H7 (cell line): ENCODE data around the gene ZNF629. TPM values are rescaled to one million over a fixed set of nuclear protein-coding genes. Genes with fewer than 3 reads are reported as not detected.
A peak's percentile ranks its signal among the peaks of the same experiment; 100 is the strongest.

Experiments
- DNase-seq: peaks from one replicate; pipeline ENCODE4 v3.0.0; 2012
- H3K27me3 ChIP-seq: 2 replicates; pipeline ENCODE4 v1.6.0; 2011; ENCODE audit warnings: mild to moderate bottlenecking, low read length; ENCODE audit not compliant: control insufficient read depth, insufficient read depth
- H3K36me3 ChIP-seq: replicated peaks from 2 replicates; pipeline ENCODE4 v1.5.1; 2011; ENCODE audit warnings: low read length; ENCODE audit not compliant: control insufficient read depth, insufficient read depth
- H3K4me3 ChIP-seq: 2 replicates; pipeline ENCODE4 v1.5.1; 2011; ENCODE audit warnings: low read depth, mild to moderate bottlenecking, control low read depth, low read length, moderate library complexity; ENCODE audit not compliant: insufficient read depth
- total RNA-seq: library from RNA; depleted of rRNA; stranded (reverse); fragments of >200 nt; shearing (Covaris generic); gene quantifications from 2 replicates; pipeline ENCODE4 v1.2.3, GENCODE V29; 2014

ZNF629 gene
- total RNA-seq, 1 experiment from 2014 or later: 16.0 TPM

- Histone ChIP-seq H3K36me3 (peaks cover 57% of the 10 kb centered on the region), H3K27me3 (no peaks in the 10 kb centered on the region), H3K4me3 (no peak overlapping the region)
- DNase-seq: no peak
Observed at GRCh38 chr16:30764816-30765465, 22.1 kb downstream of the ZNF629 start.

DNA sequence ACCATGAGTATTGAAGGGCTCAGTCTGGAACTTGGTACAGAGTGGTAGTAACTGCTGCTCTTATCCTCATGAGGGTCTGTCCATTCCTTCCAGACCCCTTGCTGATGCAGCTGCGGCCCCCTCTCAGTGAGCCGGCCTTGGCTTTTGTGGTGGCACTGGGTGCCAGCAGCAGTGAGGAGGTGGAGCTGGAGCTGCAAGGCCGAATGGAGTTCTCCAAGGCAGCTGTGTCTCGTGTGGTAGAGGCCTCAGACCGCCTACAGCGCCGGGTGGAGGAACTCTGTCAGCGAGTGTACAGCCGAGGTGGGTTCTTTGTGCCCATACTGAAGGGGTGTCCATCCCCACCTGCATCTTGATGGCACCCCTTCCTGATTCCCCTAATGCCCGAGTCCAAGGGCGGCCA lies 22.9 kb downstream of the ZNF629 start:
- peaks cover 50% of the 10 kb centered on the region for H3K36me3 ChIP-seq
- no peaks in the 10 kb centered on the region for H3K27me3 ChIP-seq
- no peak for DNase-seq
- H3K4me3 ChIP-seq: no peak overlapping the region

DNA sequence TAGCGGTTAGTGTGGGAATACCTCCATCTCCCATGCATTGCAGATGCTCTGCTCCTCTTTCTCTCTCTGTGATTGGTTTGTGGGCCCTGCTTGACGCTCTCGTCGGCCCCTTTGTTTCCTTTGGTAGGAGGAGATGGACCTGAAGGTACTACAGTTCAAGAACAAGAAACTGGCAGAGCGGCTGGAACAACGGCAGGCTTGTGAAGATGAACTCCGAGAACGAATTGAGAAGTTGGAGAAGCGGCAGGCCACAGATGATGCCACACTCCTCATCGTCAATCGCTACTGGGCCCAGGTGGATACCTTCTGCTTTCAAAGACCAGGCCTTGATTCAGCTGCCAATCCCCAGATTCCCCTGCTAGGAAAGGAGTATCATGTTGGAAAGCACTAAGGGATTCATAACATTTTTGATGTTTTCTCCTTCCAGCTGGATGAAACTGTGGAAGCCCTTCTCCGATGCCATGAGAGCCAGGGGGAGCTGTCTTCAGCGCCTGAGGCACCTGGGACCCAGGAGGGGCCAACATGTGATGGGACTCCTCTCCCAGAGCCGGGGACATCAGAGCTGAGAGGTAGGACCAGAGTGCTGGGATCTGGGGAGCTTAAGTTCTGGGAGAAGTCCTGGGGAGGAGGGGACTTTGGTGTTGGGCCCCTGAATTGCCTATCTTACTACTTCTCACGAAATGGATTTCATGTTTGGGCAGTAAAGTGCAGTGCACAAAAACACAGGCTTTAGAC lies 23.8 kb downstream of the ZNF629 start:
- Histone ChIP-seq H3K27me3 (no peaks in the 10 kb centered on the region), H3K4me3 (peak overlapping the region; percentile 93), H3K36me3 (peaks cover 42% of the 10 kb centered on the region)
- no peak for DNase-seq

GRCh38 chr16:30761928-30762902 lies 24.8 kb downstream of the ZNF629 start, which contains the start of the genes CFAP119 and RNF40:
TSS of gene CFAP119 (minus strand) at chr16:30762062. CDS start at chr16:30761748, 314 bp downstream.
TSS of gene RNF40 (plus strand) at chr16:30762322. CDS start at chr16:30762546, 224 bp downstream.
- H3K4me3 ChIP-seq: peak within 1 kb of the TSS; percentile 93
- H3K27me3 ChIP-seq: no peaks in the 10 kb centered on the region
- H3K36me3 ChIP-seq: peaks cover 35% of the 10 kb centered on the region
- peak; percentile 100 for DNase-seq

- Histone ChIP-seq H3K4me3 (peak overlapping the region; percentile 76), H3K36me3 (peaks cover 28% of the 10 kb centered on the region), H3K27me3 (no peaks in the 10 kb centered on the region)
- peak; percentile 87 for DNase-seq
Observed at GRCh38 chr16:30761427-30761927, 25.5 kb downstream of the ZNF629 start.

DNA sequence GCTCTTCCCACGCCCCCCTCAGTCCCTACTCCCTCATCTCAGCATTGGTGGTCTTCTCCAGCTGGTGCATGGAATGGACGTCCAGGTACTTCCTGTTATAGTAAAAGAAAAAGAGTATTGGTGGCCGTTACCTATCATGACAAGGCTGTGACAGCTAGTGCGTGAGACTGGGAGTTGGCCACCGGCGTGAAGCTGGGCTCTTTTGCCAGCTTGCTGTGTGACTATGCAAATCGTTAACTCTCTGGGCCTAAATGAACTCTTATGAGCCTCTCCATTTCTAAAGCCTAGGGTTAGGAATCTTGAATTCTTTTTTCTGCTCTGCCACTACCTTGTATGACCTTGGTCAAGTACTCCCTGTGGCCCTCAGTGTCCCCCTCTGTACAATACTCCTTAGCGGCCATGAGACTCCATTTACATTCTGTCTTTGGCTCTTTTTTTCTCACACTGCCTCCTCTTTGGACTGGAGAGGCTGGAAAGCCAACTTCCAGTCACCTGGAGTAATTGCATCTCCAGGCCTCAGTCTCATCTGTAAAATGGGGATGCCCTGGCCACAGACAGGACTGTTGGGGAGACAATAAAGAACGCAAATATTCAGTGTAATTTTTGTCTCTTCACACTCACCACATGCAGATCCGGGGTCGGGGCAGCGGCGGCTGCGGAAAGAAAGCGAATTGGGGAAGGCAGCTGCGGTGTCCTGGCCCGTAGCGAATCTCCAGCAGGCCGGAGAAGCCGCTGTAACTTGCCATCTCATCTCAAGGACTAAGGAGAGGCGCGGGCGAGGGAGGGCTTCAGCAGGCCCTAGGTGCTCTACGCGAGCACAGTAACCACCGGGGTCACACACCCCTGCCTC lies 26.2 kb downstream of the ZNF629 start:
- H3K27me3 ChIP-seq: no peaks in the 10 kb centered on the region
- H3K4me3 ChIP-seq: peak overlapping the region; percentile 76
- H3K36me3 ChIP-seq: peaks cover 23% of the 10 kb centered on the region
- DNase-seq: no peak

- Histone ChIP-seq H3K36me3 (peaks cover 18% of the 10 kb centered on the region), H3K4me3 (no peak overlapping the region), H3K27me3 (no peaks in the 10 kb centered on the region)
- DNase-seq: no peak
Observed at GRCh38 chr16:30760001-30760559, 26.9 kb downstream of the ZNF629 start.

DNA sequence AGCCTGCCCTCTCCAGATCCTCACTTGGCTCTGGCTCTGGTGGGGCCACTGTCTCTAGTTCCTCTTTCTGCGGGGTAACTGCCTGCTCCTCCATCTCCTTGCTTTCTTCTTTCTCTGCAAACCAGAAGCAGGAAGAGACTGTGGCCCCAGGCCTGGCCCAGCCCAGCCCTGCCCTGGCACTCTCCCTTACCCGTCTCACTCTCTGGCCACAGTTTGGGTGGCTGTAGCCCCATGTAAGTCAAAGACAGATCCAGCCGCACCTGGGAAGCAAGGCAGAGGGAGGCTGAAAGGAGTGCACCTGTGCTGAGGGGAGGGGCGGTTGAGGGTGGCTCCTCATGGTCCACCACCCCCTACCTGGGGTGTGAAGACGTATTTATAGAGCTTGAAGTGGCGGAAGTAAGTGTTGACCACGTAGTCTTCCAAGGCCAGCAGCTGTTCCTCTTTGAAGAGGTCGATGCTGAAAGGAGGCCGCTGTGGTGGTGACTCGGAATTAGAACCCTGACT lies 28.0 kb downstream of the ZNF629 start:
- Histone ChIP-seq H3K4me3 (no peak overlapping the region), H3K27me3 (no peaks in the 10 kb centered on the region), H3K36me3 (peaks cover 12% of the 10 kb centered on the region)
- no peak for DNase-seq

DNA sequence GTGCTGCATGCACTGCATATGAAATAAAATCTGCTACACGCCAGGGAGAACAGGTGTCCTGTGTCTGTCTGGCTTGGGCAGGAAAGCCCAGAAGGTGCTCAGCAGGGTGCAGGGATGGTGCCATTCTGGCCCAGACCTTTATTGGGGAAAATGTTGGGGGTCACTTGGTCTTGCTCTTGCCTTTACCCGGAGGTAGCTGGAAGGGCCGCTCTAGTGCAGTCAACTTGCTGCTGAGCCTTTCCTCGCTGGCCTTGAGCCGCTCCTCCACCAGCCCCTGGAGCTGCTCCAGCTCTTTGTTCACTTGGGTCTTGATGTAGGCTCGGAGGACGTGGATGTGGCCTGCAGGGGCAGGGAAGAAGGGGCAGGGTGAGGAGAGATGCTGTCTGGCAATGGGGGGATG lies 29.7 kb downstream of the ZNF629 start:
- Histone ChIP-seq H3K4me3 (no peak overlapping the region), H3K36me3 (peaks cover 12% of the 10 kb centered on the region), H3K27me3 (no peaks in the 10 kb centered on the region)
- no peak for DNase-seq

GRCh38 chr16:30756781-30757100 lies 30.3 kb downstream of the ZNF629 start:
- no peak for DNase-seq
- Histone ChIP-seq H3K36me3 (peaks cover 12% of the 10 kb centered on the region), H3K4me3 (no peak overlapping the region), H3K27me3 (no peaks in the 10 kb centered on the region)

DNA sequence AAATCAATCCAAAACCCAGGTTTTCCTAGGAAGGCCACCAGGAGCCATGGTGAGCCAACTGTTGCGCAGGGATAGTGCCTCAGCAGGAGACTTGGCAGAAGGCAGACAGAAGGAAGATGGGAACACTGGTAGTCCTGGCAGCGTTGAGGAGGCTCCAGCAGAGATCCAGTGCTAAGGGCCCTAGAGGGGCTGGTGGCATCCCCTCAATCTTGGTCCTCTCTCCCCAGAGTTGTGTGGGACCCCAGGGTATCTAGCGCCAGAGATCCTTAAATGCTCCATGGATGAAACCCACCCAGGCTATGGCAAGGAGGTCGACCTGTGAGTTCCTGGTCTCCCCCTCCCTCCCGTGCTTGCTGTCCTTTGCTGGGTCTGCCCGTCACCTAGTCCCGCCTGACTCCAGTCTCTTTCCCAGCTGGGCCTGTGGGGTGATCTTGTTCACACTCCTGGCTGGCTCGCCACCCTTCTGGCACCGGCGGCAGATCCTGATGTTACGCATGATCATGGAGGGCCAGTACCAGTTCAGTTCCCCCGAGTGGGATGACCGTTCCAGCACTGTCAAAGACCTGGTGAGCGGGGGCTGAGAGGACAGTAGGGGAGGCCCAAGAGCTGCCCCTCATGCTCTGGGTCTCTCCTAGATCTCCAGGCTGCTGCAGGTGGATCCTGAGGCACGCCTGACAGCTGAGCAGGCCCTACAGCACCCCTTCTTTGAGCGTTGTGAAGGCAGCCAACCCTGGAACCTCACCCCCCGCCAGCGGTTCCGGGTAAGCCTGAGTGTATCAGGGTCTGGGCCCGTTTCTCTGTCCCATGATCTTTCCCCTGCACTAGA lies 30.8 kb downstream of the ZNF629 start:
- Histone ChIP-seq H3K27me3 (no peaks in the 10 kb centered on the region), H3K4me3 (no peak overlapping the region), H3K36me3 (peaks cover 15% of the 10 kb centered on the region)
- DNase-seq: no peak

DNA sequence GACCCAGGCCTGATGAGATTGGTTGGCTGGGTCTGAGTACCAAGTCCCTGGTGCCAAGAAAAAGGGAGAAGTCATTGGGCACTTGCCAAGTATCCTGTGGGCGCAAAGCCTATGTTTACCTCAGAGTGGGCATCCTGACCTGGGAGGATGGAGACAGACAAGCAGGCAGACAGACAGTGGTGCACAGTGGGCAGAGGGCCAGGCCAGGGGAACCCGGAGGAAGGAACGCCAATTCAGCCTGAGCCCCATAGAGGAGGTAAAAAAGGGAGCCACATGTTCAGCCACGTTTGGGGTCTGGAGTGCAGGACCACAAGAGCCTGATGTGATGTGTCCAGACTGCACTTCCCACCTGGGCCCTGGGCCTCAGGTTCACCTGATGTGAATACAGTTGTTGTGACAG lies 33.4 kb downstream of the ZNF629 start:
- Histone ChIP-seq H3K27me3 (no peaks in the 10 kb centered on the region), H3K4me3 (no peak overlapping the region), H3K36me3 (peaks cover 18% of the 10 kb centered on the region)
- DNase-seq: no peak
